LNCAP (cell line): Measurements from ENCODE around the gene FTO.

ENCODE experiments used
- TF ChIP-seq, protein P1 (sequence below): fragments of 450-650 bp; IDR thresholded peaks from 2 replicates; pipeline ENCODE4 v1.5.1; 2017; ENCODE audit warnings: mild to moderate bottlenecking

FTO gene

DNA sequence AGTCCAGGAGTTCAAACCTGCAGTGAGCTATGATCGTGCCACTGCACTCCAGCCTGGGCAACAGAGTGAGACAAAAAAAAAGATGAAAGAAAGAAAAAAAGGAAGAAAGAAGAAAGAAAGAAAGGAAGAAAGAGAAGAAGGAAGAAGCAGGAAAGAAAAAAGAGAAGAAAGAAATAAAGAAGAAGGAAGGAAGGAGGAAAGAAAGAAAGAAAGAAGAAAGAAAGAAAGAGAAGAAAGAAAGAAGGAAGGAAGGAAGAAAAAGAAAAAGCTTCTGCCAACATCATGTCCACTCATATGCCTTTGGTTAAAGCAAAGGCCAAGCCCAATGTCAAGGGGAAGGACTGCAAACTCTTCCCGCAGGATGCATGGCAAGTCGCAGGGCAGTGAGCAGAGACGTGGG, 439.5 kb downstream of the FTO start:
- TF ChIP-seq, protein P1, sequence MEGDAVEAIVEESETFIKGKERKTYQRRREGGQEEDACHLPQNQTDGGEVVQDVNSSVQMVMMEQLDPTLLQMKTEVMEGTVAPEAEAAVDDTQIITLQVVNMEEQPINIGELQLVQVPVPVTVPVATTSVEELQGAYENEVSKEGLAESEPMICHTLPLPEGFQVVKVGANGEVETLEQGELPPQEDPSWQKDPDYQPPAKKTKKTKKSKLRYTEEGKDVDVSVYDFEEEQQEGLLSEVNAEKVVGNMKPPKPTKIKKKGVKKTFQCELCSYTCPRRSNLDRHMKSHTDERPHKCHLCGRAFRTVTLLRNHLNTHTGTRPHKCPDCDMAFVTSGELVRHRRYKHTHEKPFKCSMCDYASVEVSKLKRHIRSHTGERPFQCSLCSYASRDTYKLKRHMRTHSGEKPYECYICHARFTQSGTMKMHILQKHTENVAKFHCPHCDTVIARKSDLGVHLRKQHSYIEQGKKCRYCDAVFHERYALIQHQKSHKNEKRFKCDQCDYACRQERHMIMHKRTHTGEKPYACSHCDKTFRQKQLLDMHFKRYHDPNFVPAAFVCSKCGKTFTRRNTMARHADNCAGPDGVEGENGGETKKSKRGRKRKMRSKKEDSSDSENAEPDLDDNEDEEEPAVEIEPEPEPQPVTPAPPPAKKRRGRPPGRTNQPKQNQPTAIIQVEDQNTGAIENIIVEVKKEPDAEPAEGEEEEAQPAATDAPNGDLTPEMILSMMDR: no peak

DNA sequence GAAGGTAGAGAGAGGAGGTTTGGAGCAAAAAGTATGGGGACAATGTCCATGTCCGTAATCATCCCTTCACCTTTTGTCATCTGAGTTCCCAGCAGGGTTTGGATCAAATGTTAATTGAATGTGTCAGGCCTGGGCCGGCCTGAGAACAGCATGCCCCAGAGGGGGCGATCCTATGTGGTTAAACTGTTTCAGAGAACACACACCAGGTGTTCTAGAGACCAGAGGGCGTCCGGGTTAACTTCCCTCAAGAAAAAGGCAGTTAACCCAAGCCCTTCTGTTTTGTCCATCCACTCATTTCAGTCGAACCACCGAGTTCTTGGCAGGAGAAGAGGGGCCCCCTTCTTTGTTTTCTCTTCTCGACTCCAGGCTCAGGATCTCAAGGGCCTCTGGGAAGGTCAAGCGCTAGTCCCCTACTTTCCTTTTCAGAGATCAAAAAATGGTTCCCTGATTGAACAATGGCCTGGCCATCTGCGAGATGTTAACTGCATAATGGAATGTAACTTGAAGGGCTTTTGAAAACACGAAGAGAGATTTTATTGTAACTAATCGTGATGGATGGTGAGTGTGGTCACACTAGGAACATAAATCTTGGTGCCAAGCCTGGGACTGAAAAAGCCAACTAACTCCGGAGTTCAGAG, 440.1 kb downstream of the FTO start:
- TF ChIP-seq, protein P1: no peak

DNA sequence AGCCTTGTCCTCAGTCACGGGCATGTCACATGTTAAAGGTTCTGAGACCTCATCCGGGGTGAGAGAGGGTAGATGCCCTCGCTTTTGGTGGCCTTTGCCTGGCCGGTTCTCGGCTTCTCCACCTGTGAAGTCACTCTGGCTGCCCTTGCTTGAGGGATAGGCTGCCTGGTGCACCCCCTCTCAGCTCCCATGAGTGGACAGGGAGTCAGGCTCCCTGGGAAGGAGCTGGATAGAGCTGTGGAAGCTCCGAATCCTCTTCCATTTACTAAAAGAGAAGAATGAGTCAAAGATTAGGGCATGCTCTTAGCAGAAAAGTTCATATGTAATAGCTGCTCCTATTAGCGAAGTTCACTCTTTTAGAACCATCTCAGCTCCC, 440.6 kb downstream of the FTO start:
- TF ChIP-seq, protein P1: no peak

DNA sequence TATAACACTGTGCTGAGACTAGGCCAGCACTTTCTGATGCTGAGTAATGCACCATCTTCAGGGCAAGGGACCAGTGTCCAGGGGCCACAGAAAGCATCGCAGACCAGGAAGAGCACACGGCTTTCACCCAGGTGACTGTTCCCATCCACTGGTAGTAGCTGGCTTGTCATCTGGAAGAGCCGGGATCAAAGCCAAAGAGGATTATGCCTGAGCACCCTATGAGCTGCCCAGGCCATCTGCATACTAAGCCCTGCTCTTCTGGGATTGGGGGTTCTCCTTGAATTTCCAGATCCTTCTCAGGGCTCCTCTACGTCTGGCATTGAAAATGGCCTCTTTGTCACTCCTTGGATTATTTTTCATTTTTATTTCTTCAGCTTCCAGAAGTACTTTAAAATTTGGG, 441.9 kb downstream of the FTO start:
- TF ChIP-seq, protein P1: no peak

DNA sequence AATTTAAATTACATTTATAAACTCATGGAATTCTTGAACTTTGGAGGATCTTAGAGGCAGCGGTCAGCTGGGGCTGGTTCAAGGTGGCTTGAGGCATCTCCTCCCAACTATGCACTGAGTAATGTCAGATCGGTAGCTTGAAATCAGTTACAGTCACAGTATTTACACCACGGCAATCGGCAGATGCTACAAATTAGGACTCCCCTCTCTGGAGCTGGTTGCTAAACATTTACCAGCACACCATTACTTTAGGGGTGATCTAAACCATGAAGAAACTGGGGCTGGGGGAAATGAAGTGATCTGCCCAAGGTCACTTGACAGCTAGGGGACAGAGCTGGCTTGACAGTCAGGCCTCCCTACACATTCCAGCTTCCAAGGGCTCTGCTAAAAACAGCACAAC, 445.0 kb downstream of the FTO start:
- TF ChIP-seq, protein P1: no peak

DNA sequence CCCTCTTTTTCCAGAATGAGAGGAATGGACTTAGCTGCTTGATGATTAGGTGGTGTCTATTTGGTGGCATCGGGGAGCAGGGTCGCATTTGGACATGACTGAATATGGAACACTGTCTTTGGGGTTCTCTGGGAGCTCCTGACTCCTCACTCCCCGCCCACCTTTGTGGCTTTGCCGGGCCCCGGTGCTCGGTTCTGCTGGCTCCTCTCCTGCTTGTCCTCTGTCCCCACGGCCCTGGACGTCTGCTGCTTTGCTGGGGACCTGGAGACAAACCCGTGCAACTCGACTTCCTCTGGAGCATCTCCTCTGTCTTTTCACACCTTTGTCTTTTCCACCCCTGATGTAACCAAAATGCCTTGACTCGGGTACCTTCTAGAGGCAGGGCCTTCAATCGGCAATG, 446.9 kb downstream of the FTO start:
- TF ChIP-seq, protein P1: no peak

DNA sequence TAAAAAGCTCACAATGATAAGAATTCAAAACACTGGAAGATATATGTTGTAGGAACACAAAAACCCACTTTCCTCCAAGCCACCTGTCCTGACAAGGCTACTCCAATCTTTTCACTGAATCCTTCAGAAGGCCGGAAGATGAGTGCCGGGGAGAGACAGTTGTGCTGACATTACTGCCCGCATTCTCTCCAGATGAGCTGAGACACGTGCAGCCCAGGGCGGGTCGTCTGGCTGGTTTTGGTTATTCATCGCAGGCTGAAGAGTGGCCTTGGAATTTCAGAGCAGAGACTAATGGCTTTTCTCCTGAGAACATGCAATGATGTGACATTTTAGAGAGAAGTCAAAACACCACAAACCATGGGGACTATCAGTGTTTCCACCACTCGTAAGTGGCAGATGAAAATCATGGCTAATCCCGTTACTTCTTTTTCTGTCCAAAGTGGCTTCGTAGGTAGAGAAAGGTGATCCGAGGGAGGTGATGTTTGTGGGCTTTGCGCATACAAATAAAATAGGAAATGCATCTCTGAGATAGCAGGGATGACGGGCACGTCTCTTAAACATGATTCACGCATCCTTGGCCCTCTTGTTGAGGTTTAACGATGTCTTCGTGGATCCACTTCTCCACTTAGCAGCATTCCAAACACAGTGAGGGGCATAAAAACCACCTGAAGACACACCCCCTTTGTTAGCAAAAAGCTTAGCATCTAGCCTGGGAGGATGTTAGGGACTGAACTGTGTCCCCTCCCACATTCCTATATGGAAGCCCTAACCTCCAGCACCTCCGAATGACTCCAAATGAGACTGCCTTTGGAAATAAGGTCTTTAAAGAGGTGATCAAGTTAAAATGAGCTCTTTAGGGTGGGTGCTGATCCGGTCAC, 448.6 kb downstream of the FTO start:
- TF ChIP-seq, protein P1: no peak
